Raji (cell line): ENCODE results near the gene R3HDM4.

ENCODE experiments used
- POLR2A ChIP-seq: IDR thresholded peaks from 2 replicates; pipeline ENCODE4 v1.6.1; 2011; ENCODE audit warnings: low read depth, low read length, control low read depth; ENCODE audit not compliant: insufficient read depth

The R3HDM4 gene

GRCh38 chr19:927780-928401 is 14.9 kb upstream of the R3HDM4 start:
- TF ChIP-seq POLR2A = no peak

GRCh38 chr19:927351-927779 is 14.3 kb upstream of the R3HDM4 start:
- no peak for TF ChIP-seq POLR2A

GRCh38 chr19:926589-927350 is 13.8 kb upstream of the R3HDM4 start:
- no peak for TF ChIP-seq POLR2A

- peak; percentile 2; the same call in 1 of the 2 replicates for TF ChIP-seq POLR2A
Measured at GRCh38 chr19:926323-926588, 13.2 kb upstream of the R3HDM4 start.

DNA sequence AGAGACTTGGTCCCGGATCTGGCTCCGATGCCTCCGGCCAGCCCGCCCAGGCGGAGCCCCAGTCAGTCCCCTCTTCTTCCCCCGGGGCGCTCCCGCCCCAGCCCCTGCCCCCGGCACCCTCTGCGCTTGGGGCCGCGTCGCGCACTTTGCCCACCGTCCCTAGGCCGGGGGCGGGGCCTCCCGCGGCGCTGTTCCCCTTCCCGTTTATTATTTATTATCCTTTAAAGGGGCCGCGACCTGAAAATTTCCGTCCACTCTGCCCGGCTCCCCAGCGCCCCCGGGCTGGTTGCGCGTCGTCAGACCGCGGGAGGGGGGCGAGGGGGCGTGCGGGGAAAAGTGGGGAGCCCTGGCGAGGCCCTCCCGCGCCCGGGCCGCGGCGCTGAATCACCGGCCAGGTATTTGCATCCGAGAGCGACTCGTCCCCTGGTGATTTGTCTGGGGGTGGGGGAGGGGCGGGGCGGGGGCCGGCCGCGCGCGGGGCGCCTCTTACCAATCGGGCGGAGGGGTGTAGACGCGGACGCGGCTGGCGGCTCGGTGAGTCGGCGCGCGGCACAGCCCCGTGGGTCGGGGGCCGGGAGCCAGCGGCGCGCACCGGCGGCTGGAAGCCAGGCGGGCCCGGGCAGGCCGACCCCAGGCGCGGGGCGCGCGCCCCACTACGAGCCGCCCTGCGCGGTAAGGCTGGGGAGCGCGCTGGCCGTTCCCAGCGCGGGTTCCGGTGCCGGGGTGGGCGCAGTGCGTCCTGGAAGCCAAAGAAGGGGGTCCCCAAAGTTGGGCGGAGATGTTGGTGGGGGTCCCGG is 12.7 kb upstream of the R3HDM4 start, which contains the start of gene ARID3A:
Gene ARID3A, plus strand, starts transcription at position 510 of the 797 bp plus-strand sequence. CDS start 3,494 bp downstream, outside the sequence.
- TF ChIP-seq POLR2A = 0 out of 2 replicates have a peak, but pooled peaks have one; percentile 19

DNA sequence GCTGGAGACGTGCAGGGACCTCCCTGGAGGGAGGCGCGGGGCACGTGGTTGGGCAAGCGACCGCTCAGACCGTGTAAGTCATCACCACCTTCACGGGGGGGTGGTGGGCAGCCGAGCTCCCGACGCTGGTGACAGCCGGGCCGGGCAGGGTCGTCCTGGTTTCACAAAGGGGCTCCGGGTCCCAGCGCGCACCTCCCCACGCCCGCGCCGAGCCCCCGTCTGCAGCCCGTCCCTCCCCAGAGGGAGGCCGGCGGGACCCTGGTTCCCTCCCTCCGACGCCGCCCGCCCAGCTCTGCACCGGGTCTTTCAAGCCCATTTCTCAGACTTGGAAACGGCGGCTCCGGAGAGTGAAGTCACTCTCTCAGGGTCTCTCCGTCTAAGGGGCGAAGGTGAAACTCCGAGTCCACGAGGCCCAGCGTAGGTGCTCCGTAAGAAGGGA is 12.1 kb upstream of the R3HDM4 start:
- TF ChIP-seq POLR2A = peak; percentile 41

DNA sequence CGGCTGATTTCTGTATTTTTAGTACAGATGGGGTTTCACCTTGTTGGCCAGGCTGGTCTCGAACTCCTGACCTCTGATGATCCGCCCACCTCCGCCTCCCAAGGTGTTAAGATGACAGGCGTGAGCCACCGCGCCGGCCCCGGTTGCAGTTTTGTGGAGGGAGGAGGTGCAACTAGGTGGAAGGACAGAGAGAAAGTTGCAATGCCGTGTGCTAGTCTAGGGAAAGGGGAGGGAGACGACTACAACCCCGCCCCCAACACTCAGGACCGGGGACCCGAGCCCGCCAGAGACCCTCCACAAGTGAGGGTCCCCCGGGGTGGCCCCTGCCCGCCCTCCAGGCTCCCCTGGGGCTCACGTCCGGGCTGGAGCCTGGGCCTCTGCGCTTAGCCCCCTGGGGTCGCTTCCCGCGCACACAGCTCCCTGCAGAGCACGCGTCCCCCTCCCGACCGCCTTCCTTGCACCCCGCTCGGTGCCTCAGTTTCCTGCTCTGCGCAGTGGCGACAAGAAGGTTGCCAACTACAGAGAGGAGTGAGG is 11.6 kb upstream of the R3HDM4 start:
- TF ChIP-seq POLR2A = no peak

DNA sequence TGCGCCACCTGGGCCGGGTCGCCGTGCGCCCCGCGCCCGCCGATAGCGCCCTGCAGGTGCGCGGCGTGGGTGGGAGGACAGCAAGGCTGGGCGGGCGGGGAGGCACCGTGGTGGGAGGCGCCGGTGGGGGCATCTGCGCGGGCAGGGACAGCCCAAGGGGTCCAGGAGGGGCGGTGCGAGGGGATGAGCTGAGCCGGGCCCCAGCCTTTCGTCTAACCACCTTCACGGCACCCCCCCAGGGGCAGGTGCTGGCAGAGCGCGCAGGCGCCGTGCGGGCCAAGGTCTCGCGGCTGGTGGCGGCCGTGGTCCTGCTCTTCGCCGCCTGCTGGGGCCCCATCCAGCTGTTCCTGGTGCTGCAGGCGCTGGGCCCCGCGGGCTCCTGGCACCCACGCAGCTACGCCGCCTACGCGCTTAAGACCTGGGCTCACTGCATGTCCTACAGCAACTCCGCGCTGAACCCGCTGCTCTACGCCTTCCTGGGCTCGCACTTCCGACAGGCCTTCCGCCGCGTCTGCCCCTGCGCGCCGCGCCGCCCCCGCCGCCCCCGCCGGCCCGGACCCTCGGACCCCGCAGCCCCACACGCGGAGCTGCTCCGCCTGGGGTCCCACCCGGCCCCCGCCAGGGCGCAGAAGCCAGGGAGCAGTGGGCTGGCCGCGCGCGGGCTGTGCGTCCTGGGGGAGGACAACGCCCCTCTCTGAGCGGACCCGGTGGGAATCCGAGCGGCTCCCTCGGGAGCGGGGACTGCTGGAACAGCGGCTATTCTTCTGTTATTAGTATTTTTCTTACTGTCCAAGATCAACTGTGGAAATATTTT is 7.2 kb upstream of the R3HDM4 start:
- no peak for TF ChIP-seq POLR2A

GRCh38 chr19:919199-920050 is 6.4 kb upstream of the R3HDM4 start:
- TF ChIP-seq POLR2A = no peak

- TF ChIP-seq POLR2A = no peak
Measured at GRCh38 chr19:918481-919198, 5.6 kb upstream of the R3HDM4 start.

GRCh38 chr19:918152-918437 is 5.1 kb upstream of the R3HDM4 start:
- TF ChIP-seq POLR2A = no peak

DNA sequence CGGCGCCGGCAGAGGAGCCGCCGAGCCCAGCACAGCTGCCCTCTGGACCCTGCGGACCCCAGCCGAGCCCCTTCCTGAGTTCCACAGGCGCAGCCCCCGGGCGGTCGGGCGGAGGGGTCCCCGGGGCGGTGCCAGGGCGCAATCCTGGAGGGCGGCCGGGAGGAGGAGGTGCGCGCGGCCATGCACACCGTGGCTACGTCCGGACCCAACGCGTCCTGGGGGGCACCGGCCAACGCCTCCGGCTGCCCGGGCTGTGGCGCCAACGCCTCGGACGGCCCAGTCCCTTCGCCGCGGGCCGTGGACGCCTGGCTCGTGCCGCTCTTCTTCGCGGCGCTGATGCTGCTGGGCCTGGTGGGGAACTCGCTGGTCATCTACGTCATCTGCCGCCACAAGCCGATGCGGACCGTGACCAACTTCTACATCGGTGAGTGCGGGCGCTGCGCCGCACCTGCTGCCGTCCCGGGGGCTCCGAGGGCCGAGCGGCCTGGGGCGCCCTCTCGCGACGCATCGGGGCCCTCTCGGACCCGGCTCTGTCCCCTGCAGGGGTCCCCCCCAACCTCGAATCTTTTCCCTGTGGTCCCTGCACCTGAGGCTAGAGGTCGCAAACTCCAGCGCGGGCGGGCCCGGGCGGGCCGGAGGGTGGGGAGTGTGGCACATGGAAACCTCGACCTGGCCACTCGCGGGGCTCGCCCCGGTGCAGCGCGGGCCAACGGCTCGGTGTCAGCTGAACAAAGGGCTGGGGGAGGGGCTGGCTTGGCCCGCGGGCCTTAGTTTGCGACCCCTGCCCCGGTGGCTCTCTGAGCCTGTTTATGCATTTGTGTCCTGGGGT is 4.5 kb upstream of the R3HDM4 start, which contains the start of gene KISS1R:
Gene KISS1R, plus strand, starts transcription at position 11 of the 829 bp plus-strand sequence. Its CDS starts 170 bp downstream, at position 181.
- no peak for TF ChIP-seq POLR2A
